Kidney epithelial cell (primary cell): ENCODE results near the gene ZBTB34. TPM values are rescaled to one million over a fixed set of nuclear protein-coding genes. Genes with fewer than 3 reads are reported as not detected.

Experiments
- DNase-seq: peaks from one replicate; pipeline ENCODE4 v3.0.0-alpha.2; 2010; ENCODE audit warnings: low read depth
- H3K27me3 ChIP-seq: 2 replicates; pipeline ENCODE4 v1.6.0; 2011; ENCODE audit warnings: low read length; ENCODE audit not compliant: control insufficient read depth, insufficient read depth
- H3K36me3 ChIP-seq: 2 replicates; pipeline ENCODE4 v1.5.1; 2011; ENCODE audit warnings: low read length; ENCODE audit not compliant: control insufficient read depth, insufficient read depth
- H3K4me3 ChIP-seq: 2 replicates; pipeline ENCODE4 v1.5.1; 2011; ENCODE audit warnings: low read depth, mild to moderate bottlenecking, control low read depth, low read length
- CTCF ChIP-seq: IDR thresholded peaks from 2 replicates; pipeline ENCODE4 v1.5.1; 2011; ENCODE audit warnings: mild to moderate bottlenecking, moderate library complexity, low read length, control low read depth, inconsistent platforms; ENCODE audit not compliant: insufficient read depth, poor library complexity, severe bottlenecking
- total RNA-seq: library from RNA; depleted of rRNA; stranded (reverse); fragments of >200 nt; gene quantifications from 2 replicates; pipeline ENCODE4 v1.2.3, GENCODE V29; 2015

The ZBTB34 gene
- total RNA-seq, 1 donor from 2014 or later = 11.2 TPM

GRCh38 chr9:126833020-126833419, 27.4 kb upstream of the ZBTB34 start:
- no peaks in the 10 kb centered on the region for H3K27me3 ChIP-seq
- no peak for TF ChIP-seq CTCF
- no peak overlapping the region for H3K4me3 ChIP-seq
- DNase-seq = no peak
- peaks cover 1% of the 10 kb centered on the region for H3K36me3 ChIP-seq

GRCh38 chr9:126833710-126834345, 26.6 kb upstream of the ZBTB34 start:
- no peak for TF ChIP-seq CTCF

DNA sequence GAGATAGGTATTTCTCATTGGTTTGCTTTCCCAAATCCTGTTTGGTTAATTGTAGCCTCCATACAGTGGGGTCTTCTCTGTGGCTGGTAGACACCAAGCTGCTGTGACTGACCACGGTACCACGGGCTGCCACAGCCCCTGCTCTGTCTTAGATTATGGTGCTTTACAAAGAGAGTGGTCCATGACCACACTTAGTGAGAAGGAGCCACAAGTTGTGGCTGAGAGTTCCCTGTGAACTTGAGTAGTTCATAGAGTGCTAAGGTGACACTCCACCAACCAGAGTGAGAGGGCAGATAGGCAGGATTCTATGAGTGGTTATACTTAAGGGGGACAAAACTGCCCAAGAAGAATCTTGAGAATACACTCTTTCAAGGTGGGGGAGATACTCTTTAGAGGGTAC, 25.8 kb upstream of the ZBTB34 start:
- DNase-seq = no peak
- Histone ChIP-seq H3K4me3 (no peak overlapping the region), H3K36me3 (peaks cover 1% of the 10 kb centered on the region), H3K27me3 (no peaks in the 10 kb centered on the region)
- no peak for TF ChIP-seq CTCF

More at GRCh38 chr9:126833710-126834345, 26.6 kb upstream of the ZBTB34 start:
- Histone ChIP-seq H3K4me3 (no peak overlapping the region), H3K27me3 (no peaks in the 10 kb centered on the region), H3K36me3 (peaks cover 1% of the 10 kb centered on the region)
- DNase-seq = no peak

- no peak for DNase-seq
- Histone ChIP-seq H3K36me3 (peaks cover 1% of the 10 kb centered on the region), H3K27me3 (no peaks in the 10 kb centered on the region), H3K4me3 (no peak overlapping the region)
- no peak for TF ChIP-seq CTCF
Measured at GRCh38 chr9:126836216-126836615, 24.2 kb upstream of the ZBTB34 start.

DNA sequence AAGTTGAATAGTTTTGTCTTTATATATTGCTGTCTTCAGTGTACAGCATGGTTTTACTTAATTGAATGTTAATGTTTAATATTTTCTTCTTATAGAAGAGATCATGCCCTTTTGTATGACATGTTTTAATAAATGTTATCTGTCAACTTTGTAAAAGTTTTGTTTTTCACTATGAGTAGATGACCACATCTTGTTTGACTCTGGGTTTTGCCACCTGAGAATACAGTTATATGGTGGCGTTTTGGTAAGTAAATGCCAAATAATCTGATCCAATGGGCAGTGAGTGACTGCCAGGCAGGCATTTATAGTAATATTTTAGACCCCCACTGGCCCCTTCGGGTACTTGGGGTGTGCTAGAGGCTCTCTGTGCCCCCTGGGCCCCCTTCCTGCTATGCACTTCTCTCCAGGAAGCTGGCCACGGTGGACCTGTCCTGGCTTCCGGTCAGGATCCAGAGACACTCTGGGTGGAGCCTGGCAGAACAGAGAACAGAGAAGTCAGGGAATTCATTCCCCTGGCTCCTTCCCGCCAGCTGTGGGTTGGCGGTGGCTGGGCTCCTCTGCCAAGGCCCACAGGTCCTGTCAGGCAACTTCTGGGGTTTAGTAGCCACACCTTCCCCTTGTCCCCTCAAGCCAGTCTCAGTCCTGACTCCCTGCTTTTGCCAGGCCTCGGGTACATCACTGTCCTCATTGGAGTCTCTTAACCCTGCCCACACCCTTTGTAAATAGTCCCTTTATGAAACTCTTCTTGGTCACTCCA, 22.2 kb upstream of the ZBTB34 start:
- Histone ChIP-seq H3K4me3 (no peak overlapping the region), H3K36me3 (peaks cover 1% of the 10 kb centered on the region), H3K27me3 (no peaks in the 10 kb centered on the region)
- no peak for TF ChIP-seq CTCF
- DNase-seq = no peak
